Embryonic facial prominence (tissue), 1 donor: ENCODE results near the gene SKI.

Experiments used
- DNase-seq: peaks from one replicate; pipeline ENCODE4 v3.0.0-alpha.2; 2016; ENCODE audit errors: extremely low spot score

Gene SKI

GRCh38 chr1:2306151-2306978 is 78.2 kb downstream of the SKI start:
- no peak for DNase-seq

- no peak for DNase-seq
Measured at GRCh38 chr1:2307064-2307605, 79.0 kb downstream of the SKI start.

GRCh38 chr1:2307972-2308371 is 79.9 kb downstream of the SKI start:
- DNase-seq: no peak

- no peak for DNase-seq
Measured at GRCh38 chr1:2308844-2309243, 80.7 kb downstream of the SKI start.

- DNase-seq: no peak
Measured at GRCh38 chr1:2310332-2311183, 82.4 kb downstream of the SKI start.

- DNase-seq: no peak
Measured at GRCh38 chr1:2311184-2312032, 83.3 kb downstream of the SKI start.

- DNase-seq: no peak
Measured at GRCh38 chr1:2312160-2312514, 84.0 kb downstream of the SKI start.

- no peak for DNase-seq
Measured at GRCh38 chr1:2312515-2313301, 84.6 kb downstream of the SKI start.

- DNase-seq: no peak
Measured at GRCh38 chr1:2313651-2314261, 85.6 kb downstream of the SKI start.

- peak; percentile 61 for DNase-seq
Measured at GRCh38 chr1:2314273-2314802, 86.2 kb downstream of the SKI start.

- DNase-seq: no peak
Measured at GRCh38 chr1:2314803-2315673, 86.9 kb downstream of the SKI start.

- DNase-seq: no peak
Measured at GRCh38 chr1:2315674-2316450, 87.7 kb downstream of the SKI start.

GRCh38 chr1:2316451-2316961 is 88.4 kb downstream of the SKI start:
- DNase-seq: no peak

GRCh38 chr1:2317230-2318065 is 89.3 kb downstream of the SKI start:
- no peak for DNase-seq

GRCh38 chr1:2318314-2319278 is 90.5 kb downstream of the SKI start:
- DNase-seq: no peak

- no peak for DNase-seq
Measured at GRCh38 chr1:2319291-2319690, 91.2 kb downstream of the SKI start.
